ENCODE measurements around the gene RCOR1. TPM values are rescaled to one million over a fixed set of nuclear protein-coding genes. Genes with fewer than 3 reads are reported as not detected.

Gene RCOR1
- total RNA-seq, 1 experiment from 2014 or later: 25.4 TPM

GRCh38 chr14:102554821-102555819 is 37.3 kb upstream of the RCOR1 start (continued):
- TF ChIP-seq ATF6 (CRISPR knock-in tag; IDR thresholded peaks at IDR 0.05): no peak
- no peak; the same call in 1 of the 2 replicates for TF ChIP-seq ARID4B (CRISPR knock-in tag; IDR thresholded peaks at IDR 0.05; ENCODE audit: borderline replicate concordance)
- TF ChIP-seq ESRRA (CRISPR knock-in tag; IDR thresholded peaks at IDR 0.05; ENCODE audit: borderline replicate concordance): peak; percentile 65; the same call in 1 of the 2 replicates
- peak; percentile 63; the same call in 1 of the 2 replicates for TF ChIP-seq FOXP1 (CRISPR knock-in tag; IDR thresholded peaks at IDR 0.05; ENCODE audit: borderline replicate concordance)
- 0 out of 2 replicates have a peak, but pooled peaks have one; percentile 7 for TF ChIP-seq KAT7 (CRISPR knock-in tag; IDR thresholded peaks at IDR 0.05; ENCODE audit: borderline replicate concordance)
- TF ChIP-seq CBFB (CRISPR knock-in tag; IDR thresholded peaks at IDR 0.05; ENCODE audit: low read depth): 0 out of 2 replicates have a peak, but pooled peaks have one; percentile 24
- TF ChIP-seq CDX4 (CRISPR knock-in tag; IDR thresholded peaks at IDR 0.05; ENCODE audit: borderline replicate concordance): no peak
- TF ChIP-seq JUN (CRISPR knock-in tag; IDR thresholded peaks at IDR 0.05): 0 out of 2 replicates have a peak, but pooled peaks have one; percentile 68

GRCh38 chr14:102556098-102556677 is 36.3 kb upstream of the RCOR1 start:
- H3K4me1 Mint-ChIP-seq: 0 out of 2 replicates have a peak, but pooled peaks cover 2% of the 10 kb centered on the region
- ATAC-seq (no peak), DNase-seq (ENCODE audit: low spot score) (no peak)
- H3K9me3 Mint-ChIP-seq: no peaks in the 10 kb centered on the region
- no peak overlapping the region for H3K27ac Mint-ChIP-seq
- H3K4me3 Mint-ChIP-seq: no peak overlapping the region
- no peaks in the 10 kb centered on the region for H3K27me3 Mint-ChIP-seq (ENCODE audit: low read depth)
- CTCF ChIA-PET: interaction anchor here (0.7 to 1.8 kb wide), 4 partner anchors 15 to 48 kb away, joined by 3 to 11 read pairs (median 4); no protein-coding TSS in a partner anchor
- POLR2A ChIA-PET: interaction anchor here (0.5 to 1.8 kb wide), 4 partner anchors 14 to 420 kb away, joined by 3 to 9 read pairs (median 3); no protein-coding TSS in a partner anchor
- no peaks in the 10 kb centered on the region for H3K36me3 Mint-ChIP-seq
- TF ChIP-seq CREM (CRISPR knock-in tag; IDR thresholded peaks at IDR 0.05): no peak
- TF ChIP-seq USF1 (CRISPR knock-in tag; IDR thresholded peaks at IDR 0.05): no peak
- TF ChIP-seq FOXP4 (CRISPR knock-in tag; IDR thresholded peaks at IDR 0.05): no peak
- peak; percentile 39; the same call in 1 of the 2 replicates for TF ChIP-seq ZNF121 (CRISPR knock-in tag; IDR thresholded peaks at IDR 0.05)
- no peak for TF ChIP-seq AR (CRISPR knock-in tag; IDR thresholded peaks at IDR 0.05)
